Lung (tissue), 12 donors: ENCODE data around the gene COL4A6. TPM values are rescaled to one million over a fixed set of nuclear protein-coding genes. Genes with fewer than 3 reads are reported as not detected.

Source experiments
- ATAC-seq: fragments of 200-7000 bp; cut with Tn5 transposase; one replicate; pipeline ENCODE4 v1.9.1; 2020; ENCODE audit warnings: moderate number of reproducible peaks; ENCODE audit not compliant: insufficient read depth, low FRiP score
- DNase-seq, 3 donors: peaks; one replicate each; pipeline ENCODE4 v3.0.0-alpha.2; 2013 to 2017
- H3K27ac ChIP-seq, 2 donors: one replicate each; pipeline ENCODE4 v1.5.1; 2013; ENCODE audit warnings: mild to moderate bottlenecking in 2 of 2, moderate library complexity in 2 of 2, control low read depth in 1 of 2, inconsistent platforms in 1 of 2, low read depth in 1 of 2, low read length in 1 of 2
- H3K27me3 ChIP-seq, 3 donors: one replicate each; pipeline ENCODE4 v1.5.1; 2013; ENCODE audit warnings: low read length in 2 of 3; ENCODE audit not compliant: control insufficient read depth in 3 of 3, insufficient read depth in 3 of 3
- H3K36me3 ChIP-seq, 4 donors: one replicate each; pipeline ENCODE4 v1.5.1; 2013; ENCODE audit warnings: low read length in 4 of 4, mild to moderate bottlenecking in 1 of 4, moderate library complexity in 1 of 4; ENCODE audit not compliant: control insufficient read depth in 4 of 4, insufficient read depth in 4 of 4
- H3K4me1 ChIP-seq, 5 donors: one replicate each; pipeline ENCODE4 v1.5.1; 2013; ENCODE audit warnings: low read length in 5 of 5, mild to moderate bottlenecking in 2 of 5, moderate library complexity in 1 of 5; ENCODE audit not compliant: control insufficient read depth in 5 of 5, insufficient read depth in 5 of 5
- H3K4me3 ChIP-seq: one replicate; pipeline ENCODE4 v1.5.1; 2013; ENCODE audit warnings: mild to moderate bottlenecking, control low read depth, moderate library complexity
- H3K9ac ChIP-seq, 2 donors: one replicate each; pipeline ENCODE4 v1.5.1; 2013; ENCODE audit warnings: low read length in 2 of 2, control low read depth in 1 of 2; ENCODE audit not compliant: insufficient read depth in 1 of 2
- H3K9me3 ChIP-seq, 4 donors: one replicate each; pipeline ENCODE4 v1.5.1; 2013; ENCODE audit warnings: low read length in 3 of 4, mild to moderate bottlenecking in 1 of 4, moderate library complexity in 1 of 4; ENCODE audit not compliant: control insufficient read depth in 4 of 4, insufficient read depth in 3 of 4
- WGBS, 2 donors: extraction: QIAGEN DNeasy Blood & Tissue Kit; methylation state at CpG; one replicate each; pipeline ENCODE4 v1.1.7; 2013; 5-methylcytosine and 5-hydroxymethylcytosine counted together
- polyA plus RNA-seq, 2 donors: library from polyadenylated mRNA; stranded (reverse); fragments of 200-250 nt; gene quantifications; one replicate each; pipeline ENCODE4 v1.2.1, GENCODE V29; 2013
- total RNA-seq, 2 donors: library from RNA; depleted of rRNA in 1 of 2; stranded (reverse); fragments of >200 nt in 1 of 2; gene quantifications; one replicate each; pipeline ENCODE4 v1.2.1, GENCODE V29; 2014 to 2021
- TF ChIP-seq, protein P1 (sequence below): IDR thresholded peaks from 2 replicates; pipeline ENCODE4 v1.5.1; 2012; ENCODE audit warnings: mild to moderate bottlenecking; ENCODE audit errors: control extremely low read depth, extremely low read depth
- donor health status: control.
- donor health status: control.
- donor health status: Bipolar disorder and iron deficiency.
- donor health status: healthy.
- donor health status: DM: yes; HTN: yes; CAD: no.

COL4A6 gene
- total and polyA plus RNA-seq, 4 donors: 0.57 to 16.7 (median 1.6) TPM

- DNase-seq: no peak
- no peaks in the 10 kb centered on the region for H3K36me3 ChIP-seq
- 30 to 85% methylated on average over 1 of the region's 1 CpG for WGBS, 2 donors
- H3K4me1 ChIP-seq: no peaks in the 10 kb centered on the region
- H3K4me3 ChIP-seq: no peak overlapping the region
- peaks cover 0 to 32% (median 4%) of the 10 kb centered on the region in 3 donors for H3K27me3 ChIP-seq
- H3K9ac ChIP-seq: no peak overlapping the region
- TF ChIP-seq, protein P1, sequence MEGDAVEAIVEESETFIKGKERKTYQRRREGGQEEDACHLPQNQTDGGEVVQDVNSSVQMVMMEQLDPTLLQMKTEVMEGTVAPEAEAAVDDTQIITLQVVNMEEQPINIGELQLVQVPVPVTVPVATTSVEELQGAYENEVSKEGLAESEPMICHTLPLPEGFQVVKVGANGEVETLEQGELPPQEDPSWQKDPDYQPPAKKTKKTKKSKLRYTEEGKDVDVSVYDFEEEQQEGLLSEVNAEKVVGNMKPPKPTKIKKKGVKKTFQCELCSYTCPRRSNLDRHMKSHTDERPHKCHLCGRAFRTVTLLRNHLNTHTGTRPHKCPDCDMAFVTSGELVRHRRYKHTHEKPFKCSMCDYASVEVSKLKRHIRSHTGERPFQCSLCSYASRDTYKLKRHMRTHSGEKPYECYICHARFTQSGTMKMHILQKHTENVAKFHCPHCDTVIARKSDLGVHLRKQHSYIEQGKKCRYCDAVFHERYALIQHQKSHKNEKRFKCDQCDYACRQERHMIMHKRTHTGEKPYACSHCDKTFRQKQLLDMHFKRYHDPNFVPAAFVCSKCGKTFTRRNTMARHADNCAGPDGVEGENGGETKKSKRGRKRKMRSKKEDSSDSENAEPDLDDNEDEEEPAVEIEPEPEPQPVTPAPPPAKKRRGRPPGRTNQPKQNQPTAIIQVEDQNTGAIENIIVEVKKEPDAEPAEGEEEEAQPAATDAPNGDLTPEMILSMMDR: no peak
- H3K9me3 ChIP-seq: no peaks in the 10 kb centered on the region
- no peak for ATAC-seq
- H3K27ac ChIP-seq: no peak overlapping the region
Observed at GRCh38 chrX:108362026-108362425, 76.2 kb downstream of the COL4A6 start.

- Histone ChIP-seq H3K4me3 (no peak overlapping the region), H3K27me3 (peaks cover 0 to 34% (median 4%) of the 10 kb centered on the region in 3 donors), H3K27ac (no peak overlapping the region), H3K4me1 (no peaks in the 10 kb centered on the region), H3K9me3 (no peaks in the 10 kb centered on the region), H3K36me3 (no peaks in the 10 kb centered on the region), H3K9ac (no peak overlapping the region)
- ATAC-seq (no peak), DNase-seq (no peak)
- WGBS, 2 donors: 52 to 73% methylated on average over 2 of the region's 2 CpGs
- TF ChIP-seq, protein P1: no peak
Observed at GRCh38 chrX:108361316-108361715, 76.9 kb downstream of the COL4A6 start.

- Histone ChIP-seq H3K9ac (no peak overlapping the region), H3K36me3 (no peaks in the 10 kb centered on the region), H3K4me3 (no peak overlapping the region), H3K9me3 (no peaks in the 10 kb centered on the region), H3K27ac (no peak overlapping the region), H3K4me1 (no peaks in the 10 kb centered on the region), H3K27me3 (peaks cover 0 to 34% (median 4%) of the 10 kb centered on the region in 3 donors)
- TF ChIP-seq, protein P1: no peak
- ATAC-seq: no peak
- 82 to 97% methylated on average over 4 of the region's 4 CpGs for WGBS, 2 donors
- DNase-seq: peak; percentile 72 to 93 (median 92)
Observed at GRCh38 chrX:108359806-108360602, 78.2 kb downstream of the COL4A6 start.
